Motor neuron (in vitro differentiated cells): ENCODE results near the gene KDF1. TPM values are rescaled to one million over a fixed set of nuclear protein-coding genes. Genes with fewer than 3 reads are reported as not detected.
A peak's percentile ranks its signal among the peaks of the same experiment; 100 is the strongest.

Experiments used
- ATAC-seq, 8 experiments: fragments of 200-7000 bp; cut with Tn5 transposase; replicated peaks in 6 of 8; 2 replicates each; pipeline ENCODE4 v1.8.0; 2021; ENCODE audit warnings: mild to moderate bottlenecking in 8 of 8, moderate library complexity in 8 of 8
- H3K27ac ChIP-seq, 2 donors: fragments of 250-450 bp; sonication (Bioruptor Pico); 2 replicates each; pipeline ENCODE4 v1.9.0; 2021; ENCODE audit warnings: antibody characterized with exemption in 2 of 2, mild to moderate bottlenecking in 2 of 2, moderate library complexity in 1 of 2
- H3K4me1 ChIP-seq, 2 donors: fragments of 250-450 bp; sonication (Bioruptor Pico); replicated peaks in 1 of 2; 2 replicates each; pipeline ENCODE4 v1.6.1; 2021; ENCODE audit warnings: antibody characterized with exemption in 2 of 2, mild to moderate bottlenecking in 2 of 2, moderate library complexity in 1 of 2
- H3K4me3 ChIP-seq, 5 donors: fragments of 250-450 bp; sonication (Bioruptor Pico); 2 replicates each; pipeline ENCODE4 v1.9.0; 2021; ENCODE audit warnings: antibody characterized with exemption in 5 of 5, mild to moderate bottlenecking in 5 of 5, moderate library complexity in 4 of 5
- WGBS, 10 experiments: fragments of 450-650 bp; shearing (Covaris generic); methylation state at CpG; one replicate each; pipeline ENCODE4 v1.0.0; 2022; 5-methylcytosine and 5-hydroxymethylcytosine counted together
- in situ Hi-C, 9 experiments: fragments of 400-800 bp; cut with MboI; loops; one replicate each; pipeline ENCODE4 v1.15.0; 2021; ENCODE audit warnings: low sequenced_read_pairs in 9 of 9, low pct_unique_long_range_greater_than_20kb in 2 of 9; ENCODE audit not compliant: unreplicated experiment in 9 of 9
- total RNA-seq, 8 experiments: library from RNA; unstranded; fragments of 300-600 nt; gene quantifications; 2 replicates each; pipeline versions ENCODE4 v1.2.3 to v1.2.4, GENCODE V29; 2022

KDF1 gene
- total RNA-seq, 8 experiments from 2014 or later, result 0.16 to 0.71 (median 0.27) TPM; not detected in 2

DNA sequence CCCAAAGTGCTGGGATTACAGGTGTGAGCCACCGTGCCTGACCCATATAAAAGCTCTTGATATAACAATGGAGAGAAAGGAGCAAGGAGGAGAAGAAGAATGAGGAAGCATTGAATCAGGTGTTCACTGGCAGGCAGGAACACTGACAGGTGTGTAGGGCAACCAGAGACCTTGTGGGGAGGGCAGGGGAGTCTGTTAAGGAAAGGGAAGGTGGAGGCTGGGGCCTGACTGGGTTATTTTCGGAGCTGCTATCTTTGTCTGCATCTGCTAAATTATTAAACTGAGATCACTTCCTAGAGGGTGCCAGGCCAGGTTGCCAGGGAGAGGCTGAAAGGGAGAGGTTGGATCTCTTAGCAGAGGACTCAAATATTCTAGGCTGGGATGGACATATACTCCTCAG, 26.4 kb upstream of the KDF1 start:
- in situ Hi-C loops, result no loop called here
- Histone ChIP-seq H3K27ac (no peak overlapping the region), H3K4me1 (peaks cover 0 to 3% of the 10 kb centered on the region in 2 donors), H3K4me3 (no peak overlapping the region)
- no peak for ATAC-seq
- 43 to 75% (median 60%) methylated on average over 1 to 2 of the region's 2 CpGs; no CpG with 5 or more reads in 6 of the 10 experiments for WGBS, 10 experiments

DNA sequence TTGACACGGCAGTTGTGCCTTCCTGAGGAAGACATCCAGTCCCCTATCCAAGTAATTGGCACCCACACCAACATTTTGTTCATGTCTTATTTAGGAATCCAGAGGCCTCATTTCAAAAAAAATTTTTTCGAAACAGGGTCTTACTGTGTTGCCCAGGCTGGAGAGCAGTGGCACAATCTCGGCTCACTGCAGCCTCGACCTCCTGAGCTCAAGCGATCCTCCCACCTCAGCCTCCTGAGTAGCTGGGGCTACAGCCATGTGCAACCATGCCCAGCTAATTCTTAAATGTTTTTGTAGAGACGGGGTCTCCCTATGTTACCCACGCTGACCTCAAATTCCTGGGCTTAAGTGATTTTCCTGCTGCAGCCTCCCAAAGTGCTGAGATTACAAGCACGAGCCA, 24.0 kb upstream of the KDF1 start:
- no peak for ATAC-seq
- Histone ChIP-seq H3K27ac (no peak overlapping the region), H3K4me1 (no peaks in the 10 kb centered on the region), H3K4me3 (no peak overlapping the region)
- WGBS, 10 experiments, result 50 to 90% (median 73%) methylated on average over 1 to 8 of the region's 8 CpGs; no CpG with 5 or more reads in 2 of the 10 experiments
- in situ Hi-C loops, result no loop called here

DNA sequence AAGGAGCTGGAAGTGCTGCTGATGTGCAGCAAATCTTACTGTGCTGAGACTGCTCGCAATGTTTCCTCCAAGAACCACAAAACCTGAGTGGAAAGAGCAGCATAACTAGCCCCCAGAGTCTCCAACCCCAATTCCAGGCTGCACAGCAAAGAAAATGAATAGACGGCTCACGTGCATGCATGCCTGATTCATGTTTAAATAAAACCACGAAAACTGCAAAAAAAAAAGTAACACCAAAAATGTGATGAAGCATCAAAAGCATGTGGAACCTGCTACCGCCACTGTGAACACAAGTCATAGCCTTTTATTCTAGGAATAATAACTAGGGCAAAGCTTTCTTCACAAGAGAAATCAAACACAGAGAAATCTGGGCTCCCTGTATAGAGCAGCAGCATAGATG, 23.6 kb upstream of the KDF1 start:
- in situ Hi-C loops, result no loop called here
- Histone ChIP-seq H3K4me1 (no peaks in the 10 kb centered on the region), H3K27ac (no peak overlapping the region), H3K4me3 (no peak overlapping the region)
- WGBS, 10 experiments, result 22 to 83% (median 64%) methylated on average over 2 to 5 of the region's 5 CpGs; no CpG with 5 or more reads in 1 of the 10 experiments
- ATAC-seq, result peak in 1 of 8 experiments; percentile 41

DNA sequence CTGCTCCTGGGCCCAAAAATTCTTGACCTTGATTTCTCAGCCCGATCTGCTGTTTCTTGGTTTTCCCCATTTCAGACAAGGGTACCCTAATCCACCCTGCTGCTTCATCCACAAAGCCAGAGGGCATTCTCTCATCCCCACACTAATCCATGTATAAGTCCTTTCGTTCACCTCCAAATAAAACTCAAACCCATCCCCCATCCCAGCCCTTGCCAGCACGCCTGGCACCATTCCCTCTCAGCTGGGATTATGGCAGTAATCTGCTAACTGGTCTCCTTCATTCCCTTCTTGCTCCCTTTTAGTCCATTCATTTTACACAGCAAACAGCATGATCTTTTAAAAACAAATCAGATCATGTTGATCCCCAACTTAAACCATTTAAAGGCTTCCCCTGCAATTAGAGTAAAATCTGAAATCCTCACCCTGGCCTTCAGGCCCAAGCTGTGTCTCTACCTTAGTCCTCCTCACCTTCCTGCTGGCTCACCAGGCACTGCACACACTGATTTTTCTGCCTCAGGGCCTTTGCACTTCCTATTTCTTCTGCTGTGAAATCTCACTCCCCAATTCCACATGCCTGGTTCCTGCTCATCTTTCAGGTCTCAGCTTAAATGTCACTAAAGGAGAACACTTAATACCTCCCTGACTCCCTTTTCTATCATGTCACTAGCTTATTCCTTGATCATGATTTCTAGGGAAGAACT, 21.0 kb upstream of the KDF1 start:
- in situ Hi-C loops, result no loop called here
- Histone ChIP-seq H3K27ac (no peak overlapping the region), H3K4me1 (no peaks in the 10 kb centered on the region), H3K4me3 (no peak overlapping the region)
- 44 to 100% (median 69%) methylated on average over 1 to 3 of the region's 3 CpGs; no CpG with 5 or more reads in 2 of the 10 experiments for WGBS, 10 experiments
- ATAC-seq, result no peak

DNA sequence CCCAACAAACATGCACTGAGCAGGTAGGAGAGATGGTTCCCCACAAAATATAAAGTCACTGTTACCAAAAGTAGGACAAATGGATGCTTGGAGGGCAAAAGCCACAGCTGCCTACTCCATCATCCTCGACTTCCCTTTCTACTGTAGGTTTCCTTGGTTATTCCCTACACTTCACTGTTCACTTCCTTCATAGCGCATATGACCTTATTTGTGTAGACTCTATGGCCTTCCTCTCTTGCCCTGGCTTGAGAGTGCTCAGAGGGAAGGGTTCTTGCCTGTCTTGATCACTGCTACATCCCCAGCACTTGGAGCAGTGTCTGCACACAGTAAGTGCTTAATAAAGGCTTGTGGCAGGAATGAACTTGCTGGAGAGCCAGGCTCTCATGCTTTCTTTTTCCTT, 18.6 kb upstream of the KDF1 start:
- WGBS, 10 experiments, result 58 to 100% (median 72%) methylated on average over 1 to 2 of the region's 2 CpGs; no CpG with 5 or more reads in 2 of the 10 experiments
- Histone ChIP-seq H3K4me3 (no peak overlapping the region), H3K4me1 (no peaks in the 10 kb centered on the region), H3K27ac (no peak overlapping the region)
- in situ Hi-C loops, result loop anchor here in 1 of 9 experiments (10.0 kb wide), 1 partner anchor 64 kb away; the partner anchor contains the start of gene NR0B2
- no peak for ATAC-seq

DNA sequence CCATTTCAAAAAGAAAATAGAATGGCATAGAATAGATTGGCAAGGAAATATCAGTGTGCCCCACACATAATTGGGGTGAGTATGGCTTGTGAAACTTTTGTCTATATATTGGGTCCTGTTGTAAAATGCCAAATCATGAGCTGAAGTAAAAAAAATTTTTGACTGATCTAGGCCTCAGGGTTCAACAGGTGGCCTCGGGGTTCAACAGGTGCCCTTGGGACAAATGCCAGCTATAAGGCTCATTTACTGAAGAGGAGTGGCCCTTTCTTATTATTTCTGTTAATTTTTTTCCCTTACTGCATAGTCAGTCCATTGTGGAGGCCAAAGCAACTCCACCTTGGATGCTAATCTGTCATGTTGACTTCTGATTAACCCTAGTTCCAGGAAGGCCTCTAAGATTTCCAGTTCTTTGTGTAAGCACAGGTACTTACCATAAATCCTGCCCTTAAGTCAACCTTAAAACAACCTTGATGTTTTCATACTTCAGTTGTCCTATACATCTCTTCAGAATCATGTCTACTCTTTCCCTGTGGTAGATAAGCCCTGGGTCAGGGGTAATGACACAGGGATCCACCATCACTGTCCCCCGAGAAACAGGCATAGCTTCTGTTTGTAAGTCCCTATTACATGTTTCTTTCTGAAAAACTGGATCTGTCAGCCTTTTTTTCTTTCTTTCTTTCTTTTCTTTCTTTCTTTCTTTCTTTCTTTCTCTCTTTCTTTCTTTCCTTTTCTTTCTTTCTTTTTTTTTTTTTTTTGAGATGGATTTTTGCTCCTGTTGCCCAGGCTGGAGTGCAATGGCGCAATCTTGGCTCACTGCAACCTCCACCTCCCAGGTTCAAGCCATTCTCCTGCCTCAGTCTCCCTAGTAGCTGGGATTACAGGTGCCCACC, 16.6 kb upstream of the KDF1 start:
- no peak for ATAC-seq
- no peak overlapping the region for H3K4me3 ChIP-seq
- no peak overlapping the region for H3K27ac ChIP-seq
- in situ Hi-C loops, result loop anchor here in 1 of 9 experiments (10.0 kb wide), 1 partner anchor 62 kb away; the partner anchor contains the start of gene NR0B2
- 47 to 92% (median 74%) methylated on average over 2 to 3 of the region's 3 CpGs for WGBS, 10 experiments
- H3K4me1 ChIP-seq, result no peaks in the 10 kb centered on the region

DNA sequence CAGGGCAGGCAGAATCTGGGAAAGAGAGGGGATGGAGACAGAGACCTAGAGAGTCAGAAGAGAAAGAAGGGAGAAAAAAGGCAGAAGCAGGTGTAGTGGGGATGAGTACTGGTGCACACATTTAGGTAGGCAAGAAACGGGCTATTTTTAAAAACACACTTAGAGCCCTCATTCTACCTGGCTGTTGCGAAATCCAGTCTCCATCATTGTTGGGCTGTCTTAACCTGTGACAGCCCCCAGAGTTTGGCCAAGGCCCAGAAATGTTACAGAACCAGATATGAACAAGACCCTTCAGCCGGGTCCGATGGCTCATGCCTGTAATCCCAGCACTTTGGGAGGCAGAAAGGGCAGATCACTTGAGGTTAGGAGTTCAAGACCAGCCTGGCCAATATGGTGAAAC, 12.6 kb upstream of the KDF1 start:
- in situ Hi-C loops, result loop anchor here in 1 of 9 experiments (10.0 kb wide), 1 partner anchor 58 kb away; the partner anchor contains the start of gene NR0B2
- no peak overlapping the region for H3K4me3 ChIP-seq
- H3K27ac ChIP-seq, result no peak overlapping the region
- ATAC-seq, result no peak
- no peaks in the 10 kb centered on the region for H3K4me1 ChIP-seq
- 75 to 100% (median 87%) methylated on average over 2 to 4 of the region's 4 CpGs; no CpG with 5 or more reads in 4 of the 10 experiments for WGBS, 10 experiments

DNA sequence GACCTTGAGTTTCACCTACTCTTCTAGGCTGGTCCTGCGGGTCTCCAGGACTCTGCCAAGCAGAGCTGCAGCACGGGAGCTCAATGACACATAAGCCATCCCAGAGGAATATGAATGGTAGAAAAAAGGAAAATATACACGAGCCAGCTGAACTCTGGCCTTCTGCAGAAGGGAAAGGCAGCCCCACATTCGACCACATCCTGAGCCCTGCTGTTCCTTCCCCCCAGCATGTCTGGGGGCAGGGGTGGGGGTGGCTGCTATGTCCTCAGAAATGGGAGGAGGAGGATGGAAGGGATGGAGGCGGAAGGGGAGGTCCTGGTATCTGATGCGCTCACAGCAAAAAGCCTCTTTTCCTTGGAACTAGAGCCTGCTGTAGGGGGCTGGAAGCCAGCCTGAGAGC, 12.1 kb upstream of the KDF1 start:
- H3K4me3 ChIP-seq, result no peak overlapping the region
- no peak overlapping the region for H3K27ac ChIP-seq
- H3K4me1 ChIP-seq, result no peaks in the 10 kb centered on the region
- in situ Hi-C loops, result loop anchor here in 1 of 9 experiments (10.0 kb wide), 1 partner anchor 58 kb away; the partner anchor contains the start of gene NR0B2
- 27 to 60% (median 50%) methylated on average over 2 to 3 of the region's 6 CpGs; no CpG with 5 or more reads in 7 of the 10 experiments for WGBS, 10 experiments
- ATAC-seq, result peak in 2 of 8 experiments; percentile 4 to 41

DNA sequence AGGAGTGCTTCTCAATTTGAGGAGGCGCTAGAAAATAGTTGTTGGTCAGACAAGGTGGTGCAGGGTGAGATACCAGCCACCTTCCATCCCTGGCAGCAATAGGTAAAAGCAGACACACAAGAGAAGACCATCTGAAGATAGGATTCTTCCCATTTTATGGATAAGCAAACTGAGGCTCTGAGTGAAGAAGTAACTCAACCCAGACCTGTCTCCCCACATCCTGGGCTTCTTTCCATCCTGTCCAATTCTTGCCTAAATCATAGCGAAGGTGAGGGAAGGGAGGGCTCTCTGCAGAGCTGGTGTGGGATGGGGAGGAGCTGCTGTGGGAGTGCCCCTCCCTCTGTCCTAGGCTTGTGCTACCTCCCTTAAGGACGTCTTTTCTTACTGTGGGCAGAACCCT, 11.3 kb upstream of the KDF1 start:
- no peak for ATAC-seq
- in situ Hi-C loops, result loop anchor here in 1 of 9 experiments (10.0 kb wide), 1 partner anchor 57 kb away; the partner anchor contains the start of gene NR0B2
- Histone ChIP-seq H3K4me1 (no peaks in the 10 kb centered on the region), H3K4me3 (no peak overlapping the region), H3K27ac (no peak overlapping the region)
- WGBS, 10 experiments, result 17 to 100% (median 80%) methylated on average over 1 to 2 of the region's 3 CpGs; no CpG with 5 or more reads in 2 of the 10 experiments

DNA sequence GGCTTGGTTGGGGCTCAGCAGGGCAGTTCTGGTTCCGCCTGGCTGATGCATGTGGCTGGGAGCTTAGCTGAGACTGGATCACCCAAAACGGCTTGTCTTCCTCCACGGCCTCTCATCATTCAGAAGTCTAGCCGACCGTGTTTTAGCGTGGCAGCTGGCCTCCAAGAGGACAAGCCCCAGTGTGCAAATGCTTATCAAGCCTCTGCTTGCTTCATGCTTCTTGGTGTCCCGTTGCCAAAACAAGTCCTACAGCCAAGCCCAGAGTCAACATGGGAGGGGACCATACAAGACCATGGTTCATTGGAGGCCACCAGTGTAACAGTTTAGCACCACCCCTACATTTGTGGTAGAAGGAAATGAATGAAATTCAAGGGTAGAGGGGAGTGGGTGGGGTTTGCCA, 10.5 kb upstream of the KDF1 start:
- Histone ChIP-seq H3K27ac (no peak overlapping the region), H3K4me1 (no peaks in the 10 kb centered on the region), H3K4me3 (no peak overlapping the region)
- ATAC-seq, result peak in 3 of 8 experiments; percentile 10 to 81 (median 44)
- in situ Hi-C loops, result loop anchor here in 1 of 9 experiments (10.0 kb wide), 1 partner anchor 56 kb away; the partner anchor contains the start of gene NR0B2
- WGBS, 10 experiments, result 33 to 86% (median 72%) methylated on average over 2 to 7 of the region's 7 CpGs; no CpG with 5 or more reads in 3 of the 10 experiments

DNA sequence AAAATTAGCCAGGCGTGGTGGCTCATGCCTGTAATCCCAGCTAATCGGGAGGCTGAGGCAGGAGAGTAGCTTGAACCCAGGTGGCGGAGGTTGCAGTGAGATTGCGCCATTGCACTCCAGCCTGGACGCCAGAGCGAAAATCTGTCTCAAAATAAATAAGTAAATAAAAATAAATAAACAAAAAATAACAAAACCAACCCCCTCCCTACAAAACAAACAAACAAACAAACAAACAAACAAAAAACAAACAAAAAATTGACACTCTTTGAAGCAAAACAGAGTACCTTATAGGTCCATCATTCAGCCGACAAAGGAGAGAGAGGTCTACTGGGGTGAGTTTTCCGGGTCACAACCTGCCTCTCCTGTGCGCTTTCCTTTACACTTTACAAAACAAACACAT, 5.4 kb upstream of the KDF1 start:
- Histone ChIP-seq H3K27ac (no peak overlapping the region), H3K4me1 (no peaks in the 10 kb centered on the region), H3K4me3 (no peak overlapping the region)
- ATAC-seq, result no peak
- in situ Hi-C loops, result no loop called here
- 64 to 92% (median 89%) methylated on average over 1 to 9 of the region's 9 CpGs; no CpG with 5 or more reads in 1 of the 10 experiments for WGBS, 10 experiments

DNA sequence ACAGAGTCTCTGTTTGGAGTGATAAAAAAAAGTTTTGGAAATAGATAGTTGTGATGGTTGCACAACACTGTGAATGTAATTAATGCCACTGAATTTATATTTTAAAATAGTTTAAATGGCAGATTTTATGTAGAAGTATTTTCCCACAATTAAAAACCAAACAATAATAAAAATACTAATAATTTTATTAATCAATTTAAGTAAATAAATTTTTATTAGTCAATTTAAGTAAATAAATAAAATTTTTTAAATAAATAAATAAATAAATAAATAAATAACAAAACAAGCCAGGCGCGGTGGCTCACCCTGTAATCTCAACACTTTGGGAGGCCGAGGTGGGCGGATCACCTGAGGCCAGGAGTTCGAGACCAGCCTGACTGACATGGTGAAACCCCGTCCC, 4.9 kb upstream of the KDF1 start:
- 44 to 90% (median 78%) methylated on average over 2 to 6 of the region's 6 CpGs; no CpG with 5 or more reads in 1 of the 10 experiments for WGBS, 10 experiments
- in situ Hi-C loops, result no loop called here

DNA sequence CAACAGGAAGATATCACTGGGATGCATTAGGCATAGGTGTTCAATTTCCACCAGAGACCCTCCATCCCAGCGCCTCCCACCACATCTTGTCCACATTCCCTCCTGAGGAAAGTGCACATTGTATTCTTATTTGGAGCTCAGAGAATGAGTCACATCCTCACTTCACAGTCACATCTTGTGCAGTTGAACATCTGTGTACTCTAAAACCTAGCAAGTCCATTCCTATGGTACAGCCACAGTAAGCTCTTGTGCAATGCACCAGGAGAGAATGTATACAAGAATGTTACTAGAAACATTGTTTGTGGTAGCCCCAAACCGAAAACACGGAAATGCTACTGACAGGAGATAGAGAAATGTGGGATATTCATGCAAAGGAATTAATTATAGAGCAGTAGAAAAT, 1.6 kb upstream of the KDF1 start:
- 0 to 92% (median 40%) methylated on average over 2 to 3 of the region's 3 CpGs; no CpG with 5 or more reads in 1 of the 10 experiments for WGBS, 10 experiments

More for the DNA sequence above, 4.9 kb upstream of the KDF1 start:
- ATAC-seq, result no peak
- no peak overlapping the region for H3K4me3 ChIP-seq
- peaks cover 0 to 2% of the 10 kb centered on the region in 2 donors for H3K4me1 ChIP-seq
- no peak overlapping the region for H3K27ac ChIP-seq

More for the DNA sequence above, 1.6 kb upstream of the KDF1 start:
- H3K27ac ChIP-seq, result no peak overlapping the region
- in situ Hi-C loops, result no loop called here
- peak in 3 of 8 experiments; percentile 33 to 63 (median 37) for ATAC-seq
- H3K4me1 ChIP-seq, result peaks cover 0 to 9% of the 10 kb centered on the region in 2 donors
- no peak overlapping the region for H3K4me3 ChIP-seq
